ENCODE data around the gene MUC6. TPM values are rescaled to one million over a fixed set of nuclear protein-coding genes. Genes with fewer than 3 reads are reported as not detected.

MUC6 gene
- total and polyA plus RNA-seq, 10 of the 15 experiments (the other 5 are each of a cell fraction or from before 2014, with no cell fraction given), result 0.03 TPM; not detected in 8

GRCh38 chr11:1011320-1011698, 25.2 kb downstream of the MUC6 start:
- CTCF ChIA-PET, result no interaction called here

More at GRCh38 chr11:1011320-1011698, 25.2 kb downstream of the MUC6 start:
- 87% methylated on average over 17 of the region's 17 CpGs for WGBS (ENCODE audit: insufficient coverage, insufficient replicate concordance, low lambda C conversion rate, missing lambda C conversion rate)
- Histone ChIP-seq H3K36me3 (ENCODE audit: control insufficient read depth in 2 of 2, insufficient read depth in 2 of 2, low read length in 1 of 2) (peaks cover 8 to 10% of the 10 kb centered on the region in 2 experiments; a peak in 3 of 4 replicates), H3K9me3 (replicated peaks; ENCODE audit: control insufficient read depth, insufficient read depth, low read length) (no peaks in the 10 kb centered on the region), H3K4me3 (no peak overlapping the region), H3K9ac (ENCODE audit: control insufficient read depth, insufficient read depth, low read length) (no peak overlapping the region), H3K27ac (ENCODE audit: control insufficient read depth, insufficient read depth) (no peak overlapping the region), H3K4me1 (ENCODE audit: control insufficient read depth, insufficient read depth, low read length) (no peaks in the 10 kb centered on the region), H3K4me2 (ENCODE audit: control insufficient read depth, insufficient read depth) (no peak overlapping the region), H2AFZ (ENCODE audit: control insufficient read depth, low read depth, low read length) (no peak overlapping the region), H4K20me1 (ENCODE audit: control insufficient read depth, insufficient read depth) (no peaks in the 10 kb centered on the region), H3K27me3 (replicated peaks in 1 of 2; ENCODE audit: control insufficient read depth in 2 of 2, insufficient read depth in 2 of 2, low read length in 1 of 2) (no peaks in the 10 kb centered on the region), H3K79me2 (ENCODE audit: control insufficient read depth, insufficient read depth, low read length) (no peaks in the 10 kb centered on the region)
- ChIA-PET POLR2A (no interaction called here), SMC1A (ENCODE audit: uncharacterized antibody, unreplicated experiment) (no interaction called here), RAD21 (ENCODE audit: unreplicated experiment) (no interaction called here)
- ATAC-seq, result no peak
- FAIRE-seq, result no peak
- no peak for DNase-seq (ENCODE audit: low read depth, low spot score)
- no TSS peak for BruUV-seq (replicated peaks)
- intact Hi-C loops (cut with micrococcal nuclease; ENCODE audit: unreplicated experiment) (no loop called here), in situ Hi-C loops (cut with MboI) (no loop called here)
- TF ChIP-seq NR2F1 (conservative IDR thresholded peaks at IDR 0.05) (no peak), SMC3 (IDR thresholded peaks at IDR 0.05; ENCODE audit: borderline replicate concordance, low read length) (no peak), BACH1 (IDR thresholded peaks at IDR 0.05; ENCODE audit: borderline replicate concordance) (no peak), ZNF592 (IDR thresholded peaks at IDR 0.05) (no peak), TCF7 (IDR thresholded peaks at IDR 0.05; ENCODE audit: borderline replicate concordance) (no peak), E2F8 (IDR thresholded peaks at IDR 0.05; ENCODE audit: low read depth, partially characterized antibody) (no peak), MTA3 (IDR thresholded peaks at IDR 0.05; ENCODE audit: borderline replicate concordance, low read length) (no peak)
